Neural crest cell (in vitro differentiated cells): Measurements from ENCODE around the gene LIMCH1. TPM values are rescaled to one million over a fixed set of nuclear protein-coding genes. Genes with fewer than 3 reads are reported as not detected.
A peak's percentile ranks its signal among the peaks of the same experiment; 100 is the strongest.

Experiments
- DNase-seq: peaks from one replicate; pipeline ENCODE4 v3.0.0; 2021; ENCODE audit warnings: low read depth, mixed read lengths, low spot score
- H3K27ac Mint-ChIP-seq: one replicate; pipeline ENCODE4 v1.8.0; 2021; ENCODE audit warnings: mild to moderate bottlenecking, mixed read lengths; ENCODE audit not compliant: unreplicated experiment
- H3K27me3 Mint-ChIP-seq: 2 replicates; pipeline ENCODE4 v1.8.0; 2021; ENCODE audit warnings: low read depth, mild to moderate bottlenecking, mixed read lengths
- H3K36me3 Mint-ChIP-seq: 2 replicates; pipeline ENCODE4 v1.8.0; 2021; ENCODE audit warnings: low read depth, mild to moderate bottlenecking, mixed read lengths
- H3K4me1 Mint-ChIP-seq: 2 replicates; pipeline ENCODE4 v1.8.0; 2021; ENCODE audit warnings: mixed read lengths
- H3K4me3 Mint-ChIP-seq: one replicate; pipeline ENCODE4 v1.8.0; 2021; ENCODE audit warnings: mild to moderate bottlenecking, mixed read lengths
- H3K9me3 Mint-ChIP-seq: 2 replicates; pipeline ENCODE4 v1.8.0; 2021; ENCODE audit warnings: mixed read lengths
- total RNA-seq: library from RNA; stranded (reverse); gene quantifications from 2 replicates; pipeline ENCODE4 v1.2.1, GENCODE V29; 2021
- TF ChIP-seq, protein P1 (sequence below): fragments of 200-600 bp; sonication (generic); conservative IDR thresholded peaks from 2 replicates; pipeline ENCODE4 v1.5.0; 2021; ENCODE audit warnings: antibody characterized with exemption, mild to moderate bottlenecking

Gene LIMCH1
- total RNA-seq, 1 donor from 2014 or later, result 17.3 TPM

DNA sequence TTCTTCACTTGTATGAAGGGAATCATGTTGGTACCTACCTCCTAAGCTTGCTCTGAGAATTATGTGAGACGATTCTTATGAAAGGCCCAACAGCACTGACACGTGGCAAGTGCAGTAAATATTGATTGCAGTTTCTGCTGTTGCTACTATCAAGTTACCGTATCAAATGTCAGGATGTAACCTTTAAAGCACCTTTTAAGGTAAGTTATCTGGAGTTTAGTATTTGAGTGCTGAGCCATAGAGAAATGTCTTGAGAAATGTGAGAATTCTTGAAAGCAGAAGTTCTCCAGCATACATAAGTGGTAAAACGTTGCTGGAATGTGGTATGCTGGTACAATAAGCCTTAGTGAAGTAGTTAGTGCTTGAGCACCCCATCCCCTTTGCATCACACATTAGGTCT, 120.2 kb downstream of the LIMCH1 start:
- H3K36me3 Mint-ChIP-seq, result no peaks in the 10 kb centered on the region
- no peak for DNase-seq
- no peaks in the 10 kb centered on the region for H3K27me3 Mint-ChIP-seq
- H3K4me3 Mint-ChIP-seq, result no peak overlapping the region
- TF ChIP-seq, protein P1, sequence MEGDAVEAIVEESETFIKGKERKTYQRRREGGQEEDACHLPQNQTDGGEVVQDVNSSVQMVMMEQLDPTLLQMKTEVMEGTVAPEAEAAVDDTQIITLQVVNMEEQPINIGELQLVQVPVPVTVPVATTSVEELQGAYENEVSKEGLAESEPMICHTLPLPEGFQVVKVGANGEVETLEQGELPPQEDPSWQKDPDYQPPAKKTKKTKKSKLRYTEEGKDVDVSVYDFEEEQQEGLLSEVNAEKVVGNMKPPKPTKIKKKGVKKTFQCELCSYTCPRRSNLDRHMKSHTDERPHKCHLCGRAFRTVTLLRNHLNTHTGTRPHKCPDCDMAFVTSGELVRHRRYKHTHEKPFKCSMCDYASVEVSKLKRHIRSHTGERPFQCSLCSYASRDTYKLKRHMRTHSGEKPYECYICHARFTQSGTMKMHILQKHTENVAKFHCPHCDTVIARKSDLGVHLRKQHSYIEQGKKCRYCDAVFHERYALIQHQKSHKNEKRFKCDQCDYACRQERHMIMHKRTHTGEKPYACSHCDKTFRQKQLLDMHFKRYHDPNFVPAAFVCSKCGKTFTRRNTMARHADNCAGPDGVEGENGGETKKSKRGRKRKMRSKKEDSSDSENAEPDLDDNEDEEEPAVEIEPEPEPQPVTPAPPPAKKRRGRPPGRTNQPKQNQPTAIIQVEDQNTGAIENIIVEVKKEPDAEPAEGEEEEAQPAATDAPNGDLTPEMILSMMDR, result no peak
- H3K4me1 Mint-ChIP-seq, result no peaks in the 10 kb centered on the region
- H3K9me3 Mint-ChIP-seq, result no peaks in the 10 kb centered on the region
- H3K27ac Mint-ChIP-seq, result no peak overlapping the region

DNA sequence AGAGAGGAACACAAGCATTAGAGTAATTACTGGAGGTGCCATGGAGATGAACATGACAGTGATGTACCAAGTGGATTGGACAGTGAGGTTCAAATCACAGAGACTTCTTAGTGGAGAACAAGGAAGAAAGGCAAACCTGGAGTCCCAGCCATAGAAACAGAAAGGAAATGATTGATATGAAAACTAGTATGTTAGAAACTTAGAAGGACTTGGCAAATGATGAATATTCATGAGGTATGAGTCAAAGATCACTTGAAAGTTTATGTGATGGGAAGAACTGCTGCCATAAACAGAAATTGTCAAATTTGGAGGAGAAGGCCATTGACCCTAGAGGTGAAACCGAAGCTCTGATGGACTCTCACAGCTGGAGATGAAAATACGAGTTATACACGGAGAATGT, 122.4 kb downstream of the LIMCH1 start:
- Mint-ChIP-seq H3K27me3 (no peaks in the 10 kb centered on the region), H3K27ac (no peak overlapping the region), H3K36me3 (no peaks in the 10 kb centered on the region), H3K9me3 (no peaks in the 10 kb centered on the region), H3K4me1 (peaks cover under 1% of the 10 kb centered on the region), H3K4me3 (no peak overlapping the region)
- DNase-seq, result no peak
- TF ChIP-seq, protein P1, result no peak

DNA sequence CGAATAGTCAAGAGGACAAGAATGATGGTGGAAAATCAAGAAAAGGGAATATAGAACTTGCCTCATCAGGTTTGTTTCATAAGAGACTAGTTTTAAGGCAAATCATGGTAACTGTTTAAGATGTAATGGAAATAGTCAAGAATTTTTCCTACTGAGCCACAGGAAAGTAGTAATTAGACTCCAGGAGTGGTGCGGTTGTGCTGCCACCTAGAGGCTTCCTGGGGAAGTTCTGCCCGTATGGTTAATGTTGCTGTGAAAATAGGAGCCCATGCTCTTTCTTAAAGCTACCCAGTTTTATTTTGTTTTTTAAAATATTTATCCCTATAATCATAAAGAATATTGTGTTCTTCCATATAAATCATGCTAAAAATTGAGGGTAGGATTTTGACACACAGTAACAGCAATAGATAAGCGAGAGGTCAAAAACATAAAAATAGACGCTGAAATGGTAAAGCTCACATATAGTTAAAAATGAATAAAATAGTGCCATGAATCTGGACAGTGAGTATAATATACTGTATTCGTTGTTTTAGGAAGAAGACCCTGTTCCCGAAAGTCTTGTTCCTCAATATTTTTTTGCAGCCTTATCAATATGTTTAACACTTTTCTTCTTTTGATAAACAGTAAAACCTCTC, 123.6 kb downstream of the LIMCH1 start:
- no peak overlapping the region for H3K27ac Mint-ChIP-seq
- DNase-seq, result peak; percentile 64
- no peaks in the 10 kb centered on the region for H3K36me3 Mint-ChIP-seq
- no peak overlapping the region for H3K4me3 Mint-ChIP-seq
- peaks cover 9% of the 10 kb centered on the region for H3K4me1 Mint-ChIP-seq
- no peaks in the 10 kb centered on the region for H3K27me3 Mint-ChIP-seq
- TF ChIP-seq, protein P1, result peak; percentile 98
- H3K9me3 Mint-ChIP-seq, result no peaks in the 10 kb centered on the region

DNA sequence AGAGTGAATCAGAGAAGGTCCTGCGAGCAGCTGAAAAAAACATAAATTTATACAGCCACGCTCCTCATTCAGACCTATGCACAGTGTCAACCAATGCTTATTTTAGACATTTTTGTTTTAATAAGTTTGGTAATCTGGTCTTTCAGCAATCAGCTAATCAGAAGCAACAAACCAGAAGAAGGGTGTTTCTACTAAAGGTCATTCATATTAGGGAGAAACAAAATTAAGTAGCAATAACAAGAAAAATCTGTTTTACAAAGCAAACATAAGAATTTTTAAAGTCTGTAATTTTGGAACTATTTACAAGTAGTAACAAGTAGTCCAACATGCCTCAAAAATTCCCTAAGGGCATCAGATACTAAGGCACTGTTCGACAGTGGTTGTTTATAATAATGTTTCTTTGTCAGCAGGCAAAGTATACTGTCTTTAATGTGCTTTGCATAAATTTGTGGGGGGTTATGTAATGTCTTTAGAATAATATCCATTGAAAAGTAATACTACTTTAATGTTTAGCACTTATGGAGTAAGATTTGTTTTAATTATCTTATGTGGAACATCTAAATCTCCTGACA, 127.8 kb downstream of the LIMCH1 start:
- H3K36me3 Mint-ChIP-seq, result no peaks in the 10 kb centered on the region
- H3K4me3 Mint-ChIP-seq, result no peak overlapping the region
- TF ChIP-seq, protein P1, result no peak
- H3K27ac Mint-ChIP-seq, result no peak overlapping the region
- no peaks in the 10 kb centered on the region for H3K9me3 Mint-ChIP-seq
- DNase-seq, result no peak
- no peaks in the 10 kb centered on the region for H3K27me3 Mint-ChIP-seq
- H3K4me1 Mint-ChIP-seq, result peaks cover 9% of the 10 kb centered on the region

DNA sequence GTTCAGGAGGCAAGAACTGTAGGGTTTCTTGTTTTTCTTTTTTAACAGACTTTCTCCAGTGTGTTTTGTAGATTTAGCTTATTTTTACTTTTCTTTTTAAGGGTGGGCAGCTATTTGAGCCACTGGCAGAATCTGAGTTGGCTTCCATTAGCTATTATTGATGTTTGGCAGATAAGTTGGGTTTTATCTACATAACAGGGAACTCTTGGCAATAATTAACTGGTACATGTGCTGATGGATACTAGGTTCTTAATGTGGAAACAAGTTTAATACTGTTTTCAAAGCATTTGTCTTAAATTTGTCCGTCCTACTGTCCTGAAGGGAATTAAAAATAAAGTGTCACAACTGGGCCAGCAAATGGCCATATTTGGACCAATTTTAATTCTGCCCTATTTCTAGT, 130.1 kb downstream of the LIMCH1 start:
- no peak for DNase-seq
- TF ChIP-seq, protein P1, result no peak
- Mint-ChIP-seq H3K27me3 (no peaks in the 10 kb centered on the region), H3K27ac (no peak overlapping the region), H3K4me3 (no peak overlapping the region), H3K4me1 (peaks cover 9% of the 10 kb centered on the region), H3K36me3 (no peaks in the 10 kb centered on the region), H3K9me3 (no peaks in the 10 kb centered on the region)
